HG03159 (cell line): ENCODE measurements around the gene CTSH.
"Not testable (repeated sequence)": the region's sequence is repeated elsewhere in the genome, so short reads cannot be mapped to it uniquely, and the experiment has no call there.

Source experiments
- ATAC-seq: cut with Tn5 transposase; IDR thresholded peaks from one replicate; pipeline ENCODE4 v1.9.1; 2021; ENCODE audit warnings: mild to moderate bottlenecking, moderate library complexity; ENCODE audit not compliant: unreplicated experiment

CTSH gene

GRCh38 chr15:78944202-78944625, 632 bp downstream of the CTSH start:
- peak; percentile 22 for ATAC-seq

- no peak for ATAC-seq
Measured at GRCh38 chr15:78943692-78944091, 1.2 kb downstream of the CTSH start.

- no peak for ATAC-seq
Measured at GRCh38 chr15:78942741-78943140, 2.1 kb downstream of the CTSH start.

- ATAC-seq = peak; percentile 58
Measured at GRCh38 chr15:78938658-78939488, 6.0 kb downstream of the CTSH start.

GRCh38 chr15:78937132-78937739, 7.6 kb downstream of the CTSH start:
- no peak for ATAC-seq

GRCh38 chr15:78934655-78935023, 10.2 kb downstream of the CTSH start:
- no peak for ATAC-seq

GRCh38 chr15:78933823-78934654, 10.8 kb downstream of the CTSH start:
- no peak for ATAC-seq

- no peak for ATAC-seq
Measured at GRCh38 chr15:78933187-78933822, 11.5 kb downstream of the CTSH start.

GRCh38 chr15:78932258-78932808, 12.5 kb downstream of the CTSH start:
- no peak for ATAC-seq

- no peak for ATAC-seq
Measured at GRCh38 chr15:78931439-78932257, 13.2 kb downstream of the CTSH start.

GRCh38 chr15:78930577-78931388, 14.1 kb downstream of the CTSH start:
- no peak for ATAC-seq

GRCh38 chr15:78929536-78930264, 15.1 kb downstream of the CTSH start:
- no peak for ATAC-seq

- ATAC-seq = no peak
Measured at GRCh38 chr15:78928616-78929093, 16.2 kb downstream of the CTSH start.

GRCh38 chr15:78928176-78928575, 16.7 kb downstream of the CTSH start:
- not testable (repeated sequence) for ATAC-seq

GRCh38 chr15:78927077-78927790, 17.6 kb downstream of the CTSH start:
- ATAC-seq = no peak

- no peak for ATAC-seq
Measured at GRCh38 chr15:78925956-78926743, 18.7 kb downstream of the CTSH start.

- ATAC-seq = no peak
Measured at GRCh38 chr15:78925076-78925624, 19.7 kb downstream of the CTSH start.
